GM23338 (cell line): Measurements from ENCODE around the gene STARD3. TPM values are rescaled to one million over a fixed set of nuclear protein-coding genes. Genes with fewer than 3 reads are reported as not detected.

ENCODE experiments used
- ATAC-seq: fragments of 200-7000 bp; cut with Tn5 transposase; 3 replicates; pipeline ENCODE4 v1.9.1; 2020
- DNase-seq: peaks from one replicate; pipeline ENCODE4 v3.0.0-alpha.2; 2015; ENCODE audit warnings: low spot score
- H2AFZ ChIP-seq: fragments of 200-600 bp; sonication (generic); 2 replicates; pipeline ENCODE4 v1.8.0; 2016; ENCODE audit warnings: antibody characterized with exemption, mild to moderate bottlenecking, moderate library complexity
- H3F3A ChIP-seq: fragments of 200-600 bp; sonication (generic); replicated peaks from 2 replicates; pipeline ENCODE4 v1.8.0; 2017; ENCODE audit warnings: antibody characterized with exemption, mixed run types, low read depth
- H3K27ac ChIP-seq: fragments of 200-600 bp; sonication (generic); 2 replicates; pipeline ENCODE4 v1.6.1; 2016; ENCODE audit warnings: low read depth
- H3K27me3 ChIP-seq: fragments of 200-600 bp; sonication (generic); 2 replicates; pipeline ENCODE4 v1.8.0; 2016; ENCODE audit warnings: mild to moderate bottlenecking, mixed run types, moderate library complexity; ENCODE audit not compliant: insufficient read depth
- H3K36me3 ChIP-seq: fragments of 200-600 bp; sonication (generic); 2 replicates; pipeline ENCODE4 v1.8.0; 2016; ENCODE audit warnings: mild to moderate bottlenecking; ENCODE audit not compliant: insufficient read depth
- H3K4me1 ChIP-seq: fragments of 200-600 bp; sonication (generic); 2 replicates; pipeline ENCODE4 v1.8.0; 2016; ENCODE audit warnings: mild to moderate bottlenecking, moderate library complexity; ENCODE audit not compliant: insufficient read depth
- H3K4me2 ChIP-seq: fragments of 200-600 bp; sonication (generic); 2 replicates; pipeline ENCODE4 v1.7.1; 2017; ENCODE audit warnings: mixed run types
- H3K4me3 ChIP-seq: fragments of 200-600 bp; sonication (generic); 2 replicates; pipeline ENCODE4 v1.6.1; 2016; ENCODE audit warnings: mixed run types
- H3K79me2 ChIP-seq: fragments of 200-600 bp; sonication (generic); replicated peaks from 2 replicates; pipeline ENCODE4 v1.8.0; 2017; ENCODE audit warnings: mild to moderate bottlenecking; ENCODE audit not compliant: insufficient read depth
- H3K9me2 ChIP-seq: fragments of 200-600 bp; sonication (generic); 2 replicates; pipeline ENCODE4 v1.8.0; 2017; ENCODE audit not compliant: insufficient read depth
- H4K20me1 ChIP-seq: fragments of 200-600 bp; sonication (generic); replicated peaks from 2 replicates; pipeline ENCODE4 v1.8.0; 2017; ENCODE audit warnings: mild to moderate bottlenecking; ENCODE audit not compliant: insufficient read depth
- H3K27ac Mint-ChIP-seq: 2 replicates; pipeline ENCODE4 v1.8.0; 2020; ENCODE audit warnings: inconsistent platforms, mild to moderate bottlenecking, moderate library complexity, mixed read lengths
- H3K27me3 Mint-ChIP-seq: 3 replicates; pipeline ENCODE4 v1.8.0; 2022; ENCODE audit warnings: low read depth, mild to moderate bottlenecking, moderate library complexity, mixed read lengths, inconsistent platforms; ENCODE audit not compliant: insufficient read depth, poor library complexity
- H3K36me3 Mint-ChIP-seq: 3 replicates; pipeline ENCODE4 v1.8.0; 2021; ENCODE audit warnings: low read depth, mild to moderate bottlenecking, inconsistent platforms, moderate library complexity, mixed read lengths
- H3K4me1 Mint-ChIP-seq: 3 replicates; pipeline ENCODE4 v1.8.0; 2020; ENCODE audit warnings: mild to moderate bottlenecking, inconsistent platforms, mixed read lengths
- H3K4me3 Mint-ChIP-seq: 3 replicates; pipeline ENCODE4 v1.8.0; 2021; ENCODE audit warnings: moderate library complexity, mild to moderate bottlenecking, inconsistent platforms, mixed read lengths
- H3K9me3 Mint-ChIP-seq: 3 replicates; pipeline ENCODE4 v1.8.0; 2020; ENCODE audit warnings: moderate library complexity, mild to moderate bottlenecking, inconsistent platforms, mixed read lengths
- CREB1 ChIP-seq: fragments of 250-450 bp; sonication (Bioruptor Pico); IDR thresholded peaks from 2 replicates; pipeline ENCODE4 v1.5.0; 2020; ENCODE audit warnings: low read depth, mild to moderate bottlenecking, moderate library complexity
- EZH2 ChIP-seq: fragments of 200-600 bp; sonication (generic); IDR thresholded peaks from one replicate; pipeline ENCODE4 v1.8.0; 2017; ENCODE audit warnings: antibody characterized with exemption, mild to moderate bottlenecking, low read depth; ENCODE audit not compliant: unreplicated experiment
- EZH2phosphoT487 ChIP-seq: fragments of 200-600 bp; sonication (generic); IDR thresholded peaks from one replicate; pipeline ENCODE4 v1.8.1; 2018; ENCODE audit warnings: antibody characterized with exemption; ENCODE audit not compliant: unreplicated experiment
- JUNB ChIP-seq: IDR thresholded peaks from one replicate; pipeline ENCODE4 v1.6.1; 2016; ENCODE audit warnings: antibody characterized with exemption; ENCODE audit not compliant: unreplicated experiment
- NANOG ChIP-seq: IDR thresholded peaks from 2 replicates; pipeline ENCODE4 v1.6.1; 2016; ENCODE audit warnings: antibody characterized with exemption, borderline replicate concordance
- POLR2AphosphoS5 ChIP-seq: IDR thresholded peaks from 2 replicates; pipeline ENCODE4 v1.6.1; 2016; ENCODE audit warnings: antibody characterized with exemption, low read depth
- ZNF114 ChIP-seq: fragments of 250-450 bp; sonication (Bioruptor Pico); IDR thresholded peaks from 2 replicates; pipeline ENCODE4 v1.5.0; 2020; ENCODE audit warnings: mild to moderate bottlenecking, moderate library complexity
- ZNF331 ChIP-seq: fragments of 250-450 bp; sonication (Bioruptor Pico); IDR thresholded peaks from 2 replicates; pipeline ENCODE4 v1.5.0; 2020; ENCODE audit warnings: low read depth, mild to moderate bottlenecking, moderate library complexity
- polyA plus RNA-seq: library from polyadenylated mRNA; unstranded; fragments of >200 nt; fragmentation: Nextera tagmentation; extraction: Ambion mirVana; gene quantifications from 2 replicates; pipeline ENCODE4 v1.2.1, GENCODE V29; 2016
- total RNA-seq: library from RNA; depleted of rRNA; stranded (reverse); fragments of >200 nt; shearing (Covaris generic); gene quantifications from 2 replicates; pipeline ENCODE4 v1.2.3, GENCODE V29; 2014
- TF ChIP-seq, protein P1 (sequence below), 2 experiments: fragments of 200-600 bp in 1 of 2; sonication (generic) in 1 of 2; conservative IDR thresholded peaks; 2 replicates each; pipeline versions ENCODE4 v1.5.1 to v1.6.1; 2016 to 2017; ENCODE audit warnings: antibody characterized with exemption in 2 of 2, low read depth in 2 of 2, mild to moderate bottlenecking in 2 of 2, moderate library complexity in 1 of 2
- TF ChIP-seq, protein P2 (sequence below): IDR thresholded peaks from one replicate; pipeline ENCODE4 v1.6.1; 2018; ENCODE audit warnings: antibody characterized with exemption; ENCODE audit not compliant: unreplicated experiment
- TF ChIP-seq, protein P3 (sequence below): fragments of 250-450 bp; sonication (Bioruptor Pico); IDR thresholded peaks from 2 replicates; pipeline ENCODE4 v1.5.0; 2020; ENCODE audit warnings: mild to moderate bottlenecking, moderate library complexity

Gene STARD3
- total and polyA plus RNA-seq, 2 experiments from 2014 or later: 26.4 to 53.3 TPM

DNA sequence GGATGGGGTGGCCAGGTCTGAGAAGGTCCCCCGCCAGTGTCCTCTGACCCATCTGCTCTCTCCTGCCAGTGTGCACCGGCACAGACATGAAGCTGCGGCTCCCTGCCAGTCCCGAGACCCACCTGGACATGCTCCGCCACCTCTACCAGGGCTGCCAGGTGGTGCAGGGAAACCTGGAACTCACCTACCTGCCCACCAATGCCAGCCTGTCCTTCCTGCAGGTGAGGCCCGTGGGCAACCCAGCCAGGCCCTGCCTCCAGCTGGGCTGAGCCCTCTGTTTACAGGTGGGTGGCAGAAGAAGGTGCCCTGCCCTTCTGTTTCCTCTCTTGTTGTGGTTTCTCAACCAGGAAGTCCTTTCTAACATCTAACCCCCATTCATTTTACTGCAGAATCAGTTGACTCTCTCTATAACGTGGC lies 70.0 kb downstream of the STARD3 start:
- no peaks in the 10 kb centered on the region for H3K9me3 Mint-ChIP-seq
- H3K27me3 ChIP-seq: no peaks in the 10 kb centered on the region
- H3K4me3 Mint-ChIP-seq: no peak overlapping the region; the same call in 2 of the 3 replicates
- DNase-seq (no peak), ATAC-seq (no peak)
- no peak for TF ChIP-seq EZH2phosphoT487
- TF ChIP-seq, protein P1, sequence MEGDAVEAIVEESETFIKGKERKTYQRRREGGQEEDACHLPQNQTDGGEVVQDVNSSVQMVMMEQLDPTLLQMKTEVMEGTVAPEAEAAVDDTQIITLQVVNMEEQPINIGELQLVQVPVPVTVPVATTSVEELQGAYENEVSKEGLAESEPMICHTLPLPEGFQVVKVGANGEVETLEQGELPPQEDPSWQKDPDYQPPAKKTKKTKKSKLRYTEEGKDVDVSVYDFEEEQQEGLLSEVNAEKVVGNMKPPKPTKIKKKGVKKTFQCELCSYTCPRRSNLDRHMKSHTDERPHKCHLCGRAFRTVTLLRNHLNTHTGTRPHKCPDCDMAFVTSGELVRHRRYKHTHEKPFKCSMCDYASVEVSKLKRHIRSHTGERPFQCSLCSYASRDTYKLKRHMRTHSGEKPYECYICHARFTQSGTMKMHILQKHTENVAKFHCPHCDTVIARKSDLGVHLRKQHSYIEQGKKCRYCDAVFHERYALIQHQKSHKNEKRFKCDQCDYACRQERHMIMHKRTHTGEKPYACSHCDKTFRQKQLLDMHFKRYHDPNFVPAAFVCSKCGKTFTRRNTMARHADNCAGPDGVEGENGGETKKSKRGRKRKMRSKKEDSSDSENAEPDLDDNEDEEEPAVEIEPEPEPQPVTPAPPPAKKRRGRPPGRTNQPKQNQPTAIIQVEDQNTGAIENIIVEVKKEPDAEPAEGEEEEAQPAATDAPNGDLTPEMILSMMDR (conservative IDR thresholded peaks at IDR 0.05; ENCODE audit: low read depth in 2 of 2): no peak
- no peak for TF ChIP-seq EZH2
- TF ChIP-seq ZNF114 (CRISPR knock-in tag): no peak
- no peak for TF ChIP-seq NANOG
- no peak for TF ChIP-seq POLR2AphosphoS5
- no peak for TF ChIP-seq ZNF331 (CRISPR knock-in tag)
- TF ChIP-seq, protein P2, sequence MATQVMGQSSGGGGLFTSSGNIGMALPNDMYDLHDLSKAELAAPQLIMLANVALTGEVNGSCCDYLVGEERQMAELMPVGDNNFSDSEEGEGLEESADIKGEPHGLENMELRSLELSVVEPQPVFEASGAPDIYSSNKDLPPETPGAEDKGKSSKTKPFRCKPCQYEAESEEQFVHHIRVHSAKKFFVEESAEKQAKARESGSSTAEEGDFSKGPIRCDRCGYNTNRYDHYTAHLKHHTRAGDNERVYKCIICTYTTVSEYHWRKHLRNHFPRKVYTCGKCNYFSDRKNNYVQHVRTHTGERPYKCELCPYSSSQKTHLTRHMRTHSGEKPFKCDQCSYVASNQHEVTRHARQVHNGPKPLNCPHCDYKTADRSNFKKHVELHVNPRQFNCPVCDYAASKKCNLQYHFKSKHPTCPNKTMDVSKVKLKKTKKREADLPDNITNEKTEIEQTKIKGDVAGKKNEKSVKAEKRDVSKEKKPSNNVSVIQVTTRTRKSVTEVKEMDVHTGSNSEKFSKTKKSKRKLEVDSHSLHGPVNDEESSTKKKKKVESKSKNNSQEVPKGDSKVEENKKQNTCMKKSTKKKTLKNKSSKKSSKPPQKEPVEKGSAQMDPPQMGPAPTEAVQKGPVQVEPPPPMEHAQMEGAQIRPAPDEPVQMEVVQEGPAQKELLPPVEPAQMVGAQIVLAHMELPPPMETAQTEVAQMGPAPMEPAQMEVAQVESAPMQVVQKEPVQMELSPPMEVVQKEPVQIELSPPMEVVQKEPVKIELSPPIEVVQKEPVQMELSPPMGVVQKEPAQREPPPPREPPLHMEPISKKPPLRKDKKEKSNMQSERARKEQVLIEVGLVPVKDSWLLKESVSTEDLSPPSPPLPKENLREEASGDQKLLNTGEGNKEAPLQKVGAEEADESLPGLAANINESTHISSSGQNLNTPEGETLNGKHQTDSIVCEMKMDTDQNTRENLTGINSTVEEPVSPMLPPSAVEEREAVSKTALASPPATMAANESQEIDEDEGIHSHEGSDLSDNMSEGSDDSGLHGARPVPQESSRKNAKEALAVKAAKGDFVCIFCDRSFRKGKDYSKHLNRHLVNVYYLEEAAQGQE: no peak
- no peak for TF ChIP-seq CREB1 (CRISPR knock-in tag)
- no peak for TF ChIP-seq JUNB
- TF ChIP-seq, protein P3, sequence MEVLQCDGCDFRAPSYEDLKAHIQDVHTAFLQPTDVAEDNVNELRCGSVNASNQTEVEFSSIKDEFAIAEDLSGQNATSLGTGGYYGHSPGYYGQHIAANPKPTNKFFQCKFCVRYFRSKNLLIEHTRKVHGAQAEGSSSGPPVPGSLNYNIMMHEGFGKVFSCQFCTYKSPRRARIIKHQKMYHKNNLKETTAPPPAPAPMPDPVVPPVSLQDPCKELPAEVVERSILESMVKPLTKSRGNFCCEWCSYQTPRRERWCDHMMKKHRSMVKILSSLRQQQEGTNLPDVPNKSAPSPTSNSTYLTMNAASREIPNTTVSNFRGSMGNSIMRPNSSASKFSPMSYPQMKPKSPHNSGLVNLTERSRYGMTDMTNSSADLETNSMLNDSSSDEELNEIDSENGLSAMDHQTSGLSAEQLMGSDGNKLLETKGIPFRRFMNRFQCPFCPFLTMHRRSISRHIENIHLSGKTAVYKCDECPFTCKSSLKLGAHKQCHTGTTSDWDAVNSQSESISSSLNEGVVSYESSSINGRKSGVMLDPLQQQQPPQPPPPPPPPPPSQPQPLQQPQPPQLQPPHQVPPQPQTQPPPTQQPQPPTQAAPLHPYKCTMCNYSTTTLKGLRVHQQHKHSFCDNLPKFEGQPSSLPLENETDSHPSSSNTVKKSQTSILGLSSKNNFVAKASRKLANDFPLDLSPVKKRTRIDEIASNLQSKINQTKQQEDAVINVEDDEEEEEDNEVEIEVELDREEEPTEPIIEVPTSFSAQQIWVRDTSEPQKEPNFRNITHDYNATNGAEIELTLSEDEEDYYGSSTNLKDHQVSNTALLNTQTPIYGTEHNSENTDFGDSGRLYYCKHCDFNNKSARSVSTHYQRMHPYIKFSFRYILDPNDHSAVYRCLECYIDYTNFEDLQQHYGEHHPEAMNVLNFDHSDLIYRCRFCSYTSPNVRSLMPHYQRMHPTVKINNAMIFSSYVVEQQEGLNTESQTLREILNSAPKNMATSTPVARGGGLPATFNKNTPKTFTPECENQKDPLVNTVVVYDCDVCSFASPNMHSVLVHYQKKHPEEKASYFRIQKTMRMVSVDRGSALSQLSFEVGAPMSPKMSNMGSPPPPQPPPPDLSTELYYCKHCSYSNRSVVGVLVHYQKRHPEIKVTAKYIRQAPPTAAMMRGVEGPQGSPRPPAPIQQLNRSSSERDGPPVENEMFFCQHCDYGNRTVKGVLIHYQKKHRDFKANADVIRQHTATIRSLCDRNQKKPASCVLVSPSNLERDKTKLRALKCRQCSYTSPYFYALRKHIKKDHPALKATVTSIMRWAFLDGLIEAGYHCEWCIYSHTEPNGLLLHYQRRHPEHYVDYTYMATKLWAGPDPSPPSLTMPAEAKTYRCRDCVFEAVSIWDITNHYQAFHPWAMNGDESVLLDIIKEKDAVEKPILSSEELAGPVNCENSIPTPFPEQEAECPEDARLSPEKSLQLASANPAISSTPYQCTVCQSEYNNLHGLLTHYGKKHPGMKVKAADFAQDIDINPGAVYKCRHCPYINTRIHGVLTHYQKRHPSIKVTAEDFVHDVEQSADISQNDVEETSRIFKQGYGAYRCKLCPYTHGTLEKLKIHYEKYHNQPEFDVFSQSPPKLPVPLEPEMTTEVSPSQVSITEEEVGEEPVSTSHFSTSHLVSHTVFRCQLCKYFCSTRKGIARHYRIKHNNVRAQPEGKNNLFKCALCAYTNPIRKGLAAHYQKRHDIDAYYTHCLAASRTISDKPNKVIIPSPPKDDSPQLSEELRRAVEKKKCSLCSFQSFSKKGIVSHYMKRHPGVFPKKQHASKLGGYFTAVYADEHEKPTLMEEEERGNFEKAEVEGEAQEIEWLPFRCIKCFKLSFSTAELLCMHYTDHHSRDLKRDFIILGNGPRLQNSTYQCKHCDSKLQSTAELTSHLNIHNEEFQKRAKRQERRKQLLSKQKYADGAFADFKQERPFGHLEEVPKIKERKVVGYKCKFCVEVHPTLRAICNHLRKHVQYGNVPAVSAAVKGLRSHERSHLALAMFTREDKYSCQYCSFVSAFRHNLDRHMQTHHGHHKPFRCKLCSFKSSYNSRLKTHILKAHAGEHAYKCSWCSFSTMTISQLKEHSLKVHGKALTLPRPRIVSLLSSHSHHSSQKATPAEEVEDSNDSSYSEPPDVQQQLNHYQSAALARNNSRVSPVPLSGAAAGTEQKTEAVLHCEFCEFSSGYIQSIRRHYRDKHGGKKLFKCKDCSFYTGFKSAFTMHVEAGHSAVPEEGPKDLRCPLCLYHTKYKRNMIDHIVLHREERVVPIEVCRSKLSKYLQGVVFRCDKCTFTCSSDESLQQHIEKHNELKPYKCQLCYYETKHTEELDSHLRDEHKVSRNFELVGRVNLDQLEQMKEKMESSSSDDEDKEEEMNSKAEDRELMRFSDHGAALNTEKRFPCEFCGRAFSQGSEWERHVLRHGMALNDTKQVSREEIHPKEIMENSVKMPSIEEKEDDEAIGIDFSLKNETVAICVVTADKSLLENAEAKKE: no peak
- no peak overlapping the region for H3K27ac ChIP-seq
- peaks cover 28% of the 10 kb centered on the region for H4K20me1 ChIP-seq
- 0 out of 2 replicates have a peak, but pooled peaks cover 2% of the 10 kb centered on the region for H3F3A ChIP-seq
- peaks cover 70% of the 10 kb centered on the region for H3K36me3 Mint-ChIP-seq
- no peak overlapping the region for H3K4me2 ChIP-seq
- H3K27me3 Mint-ChIP-seq: peaks cover 6% of the 10 kb centered on the region
- peaks cover 38% of the 10 kb centered on the region for H3K4me1 ChIP-seq
- no peak overlapping the region for H2AFZ ChIP-seq
- no peak overlapping the region for H3K4me3 ChIP-seq
- no peaks in the 10 kb centered on the region for H3K9me2 ChIP-seq
- peaks cover 28% of the 10 kb centered on the region for H3K36me3 ChIP-seq
- peaks cover 55% of the 10 kb centered on the region for H3K79me2 ChIP-seq
- peaks cover 42% of the 10 kb centered on the region for H3K4me1 Mint-ChIP-seq
- no peak overlapping the region; the same call in 1 of the 2 replicates for H3K27ac Mint-ChIP-seq
